Cardiac fibroblast (primary cell): ENCODE results near the gene PAQR4.

Experiments
- DNase-seq, 2 donors: peaks; one replicate each; pipeline versions ENCODE4 v3.0.0 to v3.0.0-alpha.2; 2010; ENCODE audit warnings: low read depth in 2 of 2
- H3K4me3 ChIP-seq, 2 donors: replicated peaks in 1 of 2; 1 replicate in 1 of 2; 2 replicates in 1 of 2; pipeline ENCODE4 v1.5.1; 2011; ENCODE audit warnings: low read depth in 2 of 2, low read length in 2 of 2, mild to moderate bottlenecking in 2 of 2, moderate library complexity in 1 of 2
- CTCF ChIP-seq: IDR thresholded peaks from one replicate; pipeline ENCODE4 v1.5.1; 2011; ENCODE audit warnings: low read depth, mild to moderate bottlenecking, low read length, inconsistent platforms

PAQR4 gene

GRCh38 chr16:2968738-2969544 is at the start of gene PAQR4:
Gene PAQR4 (plus strand): TSS chr16:2969348. CDS start chr16:2969675, 327 bp downstream.
- peak; percentile 83 to 89 for DNase-seq
- H3K4me3 ChIP-seq = peak within 1 kb of the TSS; percentile 52 to 62
- TF ChIP-seq CTCF = no peak

GRCh38 chr16:2919511-2920255 is 49.5 kb upstream of the PAQR4 start:
- peak; percentile 81 to 82 for DNase-seq
- peak; percentile 83 for TF ChIP-seq CTCF
- no peak overlapping the region for H3K4me3 ChIP-seq

GRCh38 chr16:2923481-2923880 is 45.7 kb upstream of the PAQR4 start:
- no peak for DNase-seq
- no peak for TF ChIP-seq CTCF
- H3K4me3 ChIP-seq = no peak overlapping the region

- no peak for DNase-seq
- H3K4me3 ChIP-seq = no peak overlapping the region
- TF ChIP-seq CTCF = no peak
Measured at GRCh38 chr16:2924901-2925755, 44.0 kb upstream of the PAQR4 start.

- H3K4me3 ChIP-seq = no peak overlapping the region
- no peak for DNase-seq
- TF ChIP-seq CTCF = no peak
Measured at GRCh38 chr16:2925951-2926649, 43.0 kb upstream of the PAQR4 start.

- DNase-seq = no peak
- no peak for TF ChIP-seq CTCF
- no peak overlapping the region for H3K4me3 ChIP-seq
Measured at GRCh38 chr16:2926650-2926999, 42.5 kb upstream of the PAQR4 start.
